GM21619 (cell line): ENCODE results near the gene ST6GALNAC2.

Source experiments
- ATAC-seq: cut with Tn5 transposase; IDR thresholded peaks from one replicate; pipeline ENCODE4 v1.9.1; 2021; ENCODE audit not compliant: unreplicated experiment

The ST6GALNAC2 gene

DNA sequence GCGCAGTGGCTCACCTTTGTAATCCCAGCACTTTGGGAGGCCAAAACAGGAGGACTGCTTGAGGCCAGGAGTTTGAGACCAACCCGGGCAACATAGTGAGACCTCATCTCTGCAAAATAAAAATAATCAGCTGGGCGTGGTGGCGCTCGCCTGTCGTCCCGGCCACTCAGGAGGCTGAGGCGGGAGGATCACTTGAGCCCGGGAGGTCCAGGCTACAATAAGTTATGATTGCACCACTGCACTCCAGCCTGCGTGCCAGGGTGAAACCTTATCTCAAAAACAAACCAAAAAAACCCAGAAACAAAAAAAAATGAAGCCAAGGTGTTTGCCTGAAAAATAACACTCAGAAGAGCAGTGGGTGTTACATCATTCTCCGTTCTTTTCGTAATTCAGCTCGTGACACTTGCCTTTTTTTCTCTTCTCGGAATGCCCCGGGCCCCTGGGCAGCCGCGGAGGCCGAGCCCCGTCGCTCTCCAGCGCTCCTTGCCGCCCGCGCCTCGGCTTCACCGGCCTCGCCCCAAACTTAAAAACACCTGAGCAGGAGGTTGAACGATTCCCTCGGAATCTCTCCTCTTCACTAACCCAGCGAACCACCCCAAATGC lies 28.8 kb downstream of the ST6GALNAC2 start:
- ATAC-seq = no peak

DNA sequence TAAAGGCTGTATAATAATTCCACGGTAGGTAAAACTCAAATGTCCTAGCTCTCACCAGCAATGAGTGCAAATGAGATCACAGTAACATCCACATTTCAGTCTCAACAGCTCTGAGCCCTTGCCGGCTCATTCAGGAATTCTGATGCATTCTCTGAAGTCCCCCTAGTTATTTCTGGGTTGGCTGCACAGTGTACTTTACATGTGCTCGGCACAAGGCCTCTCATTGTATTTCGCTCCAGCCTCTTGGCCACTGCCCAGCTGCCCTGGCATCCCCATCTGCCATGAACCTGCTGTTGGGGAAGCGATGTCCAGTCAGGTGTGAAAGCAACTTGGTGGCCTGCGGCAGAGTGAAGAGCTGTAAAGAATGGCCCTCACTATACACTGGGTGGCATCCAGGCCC lies 31.5 kb downstream of the ST6GALNAC2 start:
- ATAC-seq = no peak

DNA sequence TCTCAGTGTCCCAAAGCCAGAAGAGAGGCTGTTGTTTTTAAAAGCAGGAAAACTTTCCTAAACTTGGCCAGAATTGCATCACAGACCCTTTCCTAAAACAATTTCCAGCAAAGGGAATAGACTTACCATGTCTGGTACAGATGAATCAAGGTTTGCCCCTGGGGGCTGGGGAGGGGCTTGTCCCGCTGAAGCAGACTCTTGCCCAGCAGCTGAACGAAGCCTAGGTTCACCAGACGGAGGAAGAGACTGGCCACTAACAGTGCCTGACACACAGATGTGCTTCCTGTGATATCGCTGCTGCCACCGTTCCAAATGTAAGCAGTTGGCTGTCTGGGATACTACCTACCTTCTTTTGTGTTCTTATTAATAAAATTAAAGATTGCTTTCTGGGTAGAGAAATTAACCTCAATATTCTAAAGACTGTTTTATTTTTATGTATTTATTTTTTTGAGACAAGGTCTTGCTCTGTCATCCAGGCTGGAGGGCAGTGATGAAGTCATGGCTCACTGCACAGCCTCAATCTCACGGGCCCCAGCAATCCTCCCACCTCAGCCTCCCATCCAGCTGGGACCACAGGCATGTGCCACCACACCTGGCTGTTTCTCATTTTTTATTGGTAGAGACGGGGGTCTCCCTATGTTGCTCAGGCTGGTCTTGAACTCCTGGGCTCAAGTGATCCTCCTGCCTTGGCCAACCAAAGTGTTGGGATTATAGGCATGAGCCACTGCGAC lies 32.3 kb downstream of the ST6GALNAC2 start:
- ATAC-seq = no peak

DNA sequence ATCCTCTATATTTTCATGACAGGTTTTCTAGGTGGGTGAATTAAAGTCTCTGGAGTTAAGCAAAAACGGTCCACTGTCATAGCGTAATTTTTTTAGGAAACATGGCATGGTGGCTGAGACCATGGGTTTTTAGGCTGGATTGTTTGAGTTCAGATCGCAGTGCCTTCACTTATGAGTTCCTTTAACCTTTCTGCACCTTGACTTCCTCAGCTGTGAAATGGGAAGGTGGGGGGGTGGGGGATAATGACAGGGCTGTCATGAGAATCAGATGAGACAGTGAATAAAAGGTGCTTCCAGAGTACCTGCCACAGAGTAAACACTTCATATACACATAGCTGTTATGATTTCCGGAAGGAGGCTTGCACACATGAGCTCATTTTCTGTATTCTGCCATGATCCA lies 34.0 kb downstream of the ST6GALNAC2 start:
- ATAC-seq = no peak

DNA sequence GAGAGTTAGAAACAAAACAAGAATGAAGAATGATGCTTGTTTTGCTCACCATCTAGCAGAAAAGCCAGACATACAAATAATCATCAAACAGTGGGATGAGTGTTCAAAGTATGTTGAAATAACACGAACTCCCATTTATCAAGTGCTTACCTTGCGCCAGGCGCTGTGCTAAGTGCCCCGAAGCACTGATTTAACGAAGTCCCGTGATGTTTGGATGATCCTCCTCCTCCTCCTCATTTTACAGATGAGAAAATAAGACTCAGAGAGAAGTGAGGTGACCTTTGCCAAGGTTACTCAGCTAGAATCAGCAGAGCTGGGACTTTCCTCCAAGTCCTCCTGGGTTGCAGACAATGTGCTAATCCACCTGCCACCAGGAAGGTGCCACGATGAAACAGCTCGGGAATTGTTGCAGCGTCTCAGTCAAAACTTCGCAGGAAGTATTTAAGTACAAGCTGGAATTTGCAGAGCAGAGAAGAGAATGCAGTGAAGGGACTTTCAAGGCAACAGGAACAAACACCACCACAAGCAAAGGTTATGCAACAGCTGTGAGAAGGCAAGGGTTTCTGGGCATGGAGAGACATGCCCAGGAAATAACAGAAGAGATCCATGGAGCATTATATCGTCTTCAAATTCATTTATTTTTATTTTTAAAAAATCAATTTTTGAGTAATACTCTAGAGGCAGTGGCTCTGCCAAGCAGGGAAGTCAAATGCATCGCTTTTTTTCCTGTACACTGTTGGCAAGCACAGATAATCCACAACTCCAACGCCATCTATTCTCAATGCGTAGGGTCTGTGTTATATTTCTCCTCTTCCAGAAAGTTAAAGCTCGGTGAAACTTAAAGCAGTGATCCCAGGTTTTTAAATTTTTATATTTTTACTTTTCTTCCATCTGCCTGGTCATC lies 34.7 kb downstream of the ST6GALNAC2 start:
- ATAC-seq = no peak

DNA sequence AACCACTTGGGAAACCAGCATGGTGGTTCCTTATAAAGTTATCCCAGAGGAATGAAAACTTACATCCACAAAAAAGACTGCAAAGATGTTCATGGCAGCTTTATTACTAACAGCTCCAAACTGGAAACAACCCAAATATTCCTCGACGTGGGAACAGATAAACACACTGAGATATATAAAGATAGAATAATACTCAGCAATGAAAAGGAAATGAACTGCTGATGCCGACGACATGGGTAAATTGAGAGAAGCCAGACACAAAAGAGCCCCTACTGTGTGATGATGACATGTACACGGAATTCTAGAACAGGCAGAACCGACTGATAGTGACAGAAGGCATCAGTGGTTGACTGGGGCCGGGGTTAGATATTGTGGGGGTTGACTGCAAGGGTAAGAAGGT lies 36.1 kb downstream of the ST6GALNAC2 start:
- ATAC-seq = no peak

DNA sequence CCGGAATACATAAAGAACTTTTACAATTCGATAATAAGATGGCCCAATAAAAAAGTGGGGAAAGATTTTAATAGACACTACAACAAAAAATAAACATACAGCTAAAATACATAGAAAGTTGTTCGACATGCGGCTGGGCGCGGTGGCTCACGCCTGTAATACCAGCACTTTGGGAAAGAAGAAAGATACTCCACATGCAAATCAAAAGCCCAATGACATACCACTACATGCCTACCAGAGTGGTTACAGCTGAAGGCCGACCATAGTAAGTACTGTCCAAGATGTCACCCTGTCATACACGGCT lies 36.5 kb downstream of the ST6GALNAC2 start:
- ATAC-seq = no peak

DNA sequence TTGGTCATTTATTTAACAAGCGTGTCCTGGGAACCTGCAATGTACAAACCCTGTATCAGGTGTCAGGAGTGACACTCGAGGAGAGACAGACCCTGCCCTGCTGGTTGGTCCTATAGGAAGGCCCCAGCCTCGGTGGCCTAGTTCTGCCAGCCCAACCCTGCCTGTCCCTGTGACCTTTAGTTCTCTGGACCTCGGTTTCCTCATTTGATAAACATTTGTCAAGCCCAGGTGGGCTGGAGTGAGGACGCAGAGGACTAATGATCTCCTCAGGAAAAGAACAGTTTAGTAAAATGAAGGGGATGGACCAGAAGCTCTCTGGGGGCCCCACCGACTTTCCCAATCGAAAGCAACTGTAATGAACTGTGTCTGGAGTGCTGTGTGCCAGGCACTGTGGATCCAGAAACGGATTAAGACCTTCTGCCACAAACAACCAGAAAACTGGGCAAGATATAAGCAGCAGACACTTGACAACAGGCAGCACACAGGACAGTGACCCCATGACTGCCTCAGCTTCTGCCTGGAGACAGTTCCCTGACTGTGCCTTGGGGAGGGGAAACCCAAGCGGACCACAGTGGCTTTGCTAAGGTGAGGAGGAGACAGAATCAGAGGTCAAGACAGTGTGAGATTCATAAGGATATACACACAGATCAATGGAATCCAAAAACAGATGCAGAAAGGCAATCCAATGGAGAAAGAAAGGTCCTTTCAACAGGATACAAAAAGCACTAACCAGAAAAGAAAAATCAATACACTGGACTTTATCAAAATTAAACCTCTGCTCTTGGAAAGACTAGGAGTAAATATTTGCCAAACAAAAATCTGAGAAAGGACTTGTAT lies 37.1 kb downstream of the ST6GALNAC2 start:
- ATAC-seq = no peak

DNA sequence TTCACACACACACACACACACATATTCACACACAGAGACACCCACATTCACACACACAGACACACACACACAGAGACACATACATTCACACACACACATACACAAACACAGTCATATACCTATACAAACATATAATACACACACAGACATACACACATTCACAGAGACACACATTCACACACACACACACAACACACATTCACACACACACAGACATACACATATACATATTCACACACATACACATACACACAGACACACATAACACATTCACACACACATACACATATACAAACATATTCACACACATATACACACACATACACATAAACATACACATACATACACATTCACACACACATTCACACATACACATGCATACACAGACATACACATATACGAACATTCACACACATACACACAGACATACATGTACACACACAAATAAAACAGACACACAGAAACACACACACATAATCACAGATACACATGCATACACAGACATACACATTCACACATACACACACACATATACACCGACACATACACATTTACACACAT lies 37.9 kb downstream of the ST6GALNAC2 start:
- no peak for ATAC-seq

DNA sequence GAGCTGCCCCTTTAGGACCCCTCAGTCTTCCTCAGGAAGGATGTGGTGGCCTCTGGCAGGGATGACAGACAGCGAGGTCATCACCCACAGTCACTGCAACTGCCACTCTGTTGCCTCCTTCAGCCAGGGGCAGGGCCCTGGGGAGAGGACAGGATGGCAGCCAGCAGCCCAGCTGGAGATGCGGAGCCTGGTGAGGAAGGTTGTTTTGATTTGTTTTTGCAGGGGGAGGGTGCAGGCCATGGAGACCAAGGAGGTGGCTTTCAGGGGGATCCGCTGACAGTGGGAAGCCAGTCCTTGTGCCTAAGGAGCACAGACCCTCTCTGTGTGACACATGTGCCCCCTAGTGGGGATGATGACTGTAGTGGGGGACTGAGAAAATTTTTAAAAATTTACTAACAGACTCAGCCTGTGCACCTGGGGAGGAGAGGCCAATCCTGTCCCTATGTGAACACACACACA lies 38.4 kb downstream of the ST6GALNAC2 start:
- ATAC-seq = no peak

DNA sequence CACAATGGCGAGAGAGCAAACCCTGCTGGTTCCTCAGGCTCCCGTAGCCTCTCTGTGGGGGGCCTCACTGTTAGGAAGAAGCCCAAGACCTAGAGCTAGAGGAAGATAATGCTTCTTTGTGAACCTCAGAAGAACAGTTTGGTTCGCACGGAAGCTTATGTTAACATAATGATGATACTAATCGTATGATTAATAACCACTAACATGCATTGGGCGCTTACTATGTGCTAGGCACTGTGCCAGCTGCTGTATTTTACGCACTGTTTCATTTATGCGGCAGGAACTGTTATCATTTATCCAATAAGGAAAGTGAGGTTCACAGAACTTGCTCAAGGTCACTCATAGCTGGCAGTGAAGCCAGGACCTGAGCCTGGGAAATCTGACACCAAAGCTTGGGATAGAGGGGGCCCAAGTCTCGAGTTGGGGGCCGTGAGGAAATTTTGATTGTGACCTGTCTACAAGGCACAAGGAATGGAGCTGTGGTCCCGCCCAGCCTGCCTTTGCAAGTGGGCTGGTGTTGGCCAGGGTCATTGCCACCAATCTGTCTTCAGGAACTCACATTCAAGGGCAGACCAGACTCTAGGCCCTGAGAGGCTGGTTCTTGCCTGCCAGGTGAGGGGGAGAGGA lies 39.0 kb downstream of the ST6GALNAC2 start:
- ATAC-seq = no peak

DNA sequence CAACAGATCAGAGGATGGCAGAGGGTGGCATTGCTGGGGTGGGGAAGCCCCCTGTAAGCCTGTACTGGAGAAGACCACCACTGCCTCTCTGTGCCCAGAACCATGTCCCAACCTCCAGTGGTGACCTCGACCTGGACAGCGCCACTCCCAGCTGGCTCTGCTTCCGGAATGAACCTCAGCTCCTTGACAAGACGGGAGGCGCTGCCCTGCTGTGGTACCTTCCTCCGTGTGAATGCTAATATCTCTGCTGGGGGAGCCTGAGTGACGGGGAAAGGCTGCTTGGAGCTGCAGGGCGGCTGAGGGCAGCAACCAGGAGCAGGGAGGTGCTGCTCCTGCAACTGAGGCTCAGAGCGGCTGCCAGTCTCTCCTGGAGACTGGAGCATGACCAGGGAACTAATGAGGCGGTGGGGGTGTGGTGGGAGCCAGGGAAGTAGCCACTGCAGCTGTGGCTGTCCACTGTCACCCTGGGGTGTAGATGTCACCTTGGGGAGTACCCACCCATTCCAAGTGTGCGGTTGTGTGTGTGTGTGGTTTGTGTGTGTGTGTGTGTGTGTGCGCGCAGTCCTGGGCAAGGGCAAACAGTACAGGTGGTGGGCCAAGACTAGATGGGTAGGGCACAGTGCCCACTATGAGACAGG lies 39.6 kb downstream of the ST6GALNAC2 start:
- ATAC-seq = no peak

DNA sequence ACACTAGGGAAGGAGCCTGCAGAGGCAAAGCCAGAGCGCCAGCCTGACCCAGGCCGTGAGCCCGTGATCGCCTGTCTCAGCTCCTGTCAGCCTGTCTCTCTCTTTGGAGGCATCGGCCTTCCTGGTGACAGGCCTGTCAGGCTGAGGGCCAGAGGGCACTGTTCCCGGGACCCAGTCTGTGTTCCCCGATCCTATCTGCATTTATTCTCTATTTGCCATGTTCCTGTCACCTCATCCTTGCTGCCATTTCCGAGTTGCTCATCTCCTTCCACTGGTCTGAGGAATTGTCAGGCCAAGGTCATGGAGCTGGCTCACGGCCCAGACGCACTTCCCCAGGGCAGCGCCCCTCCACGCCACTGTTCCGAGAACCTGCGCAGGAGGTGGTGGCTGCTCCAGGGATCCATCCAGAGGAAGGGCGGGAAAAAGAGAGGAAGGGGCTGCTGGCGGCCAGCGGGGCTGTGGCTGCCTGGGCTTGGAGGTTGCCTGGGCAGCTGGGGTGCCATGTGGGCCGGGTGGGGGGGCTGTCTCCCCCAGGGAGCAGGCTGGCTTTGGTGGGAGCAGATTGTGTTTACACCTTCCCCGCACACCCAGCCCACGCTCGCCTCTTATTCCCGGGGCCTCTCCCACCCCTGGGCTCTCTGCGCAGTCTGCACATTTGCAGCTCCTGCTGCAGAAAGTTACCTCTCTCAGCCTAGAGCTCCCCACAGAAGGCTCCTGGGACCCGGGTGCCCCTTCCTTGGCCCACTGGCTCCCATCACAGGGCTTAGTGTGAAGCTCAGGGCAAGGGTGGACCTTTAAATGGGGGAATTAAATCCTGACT lies 40.9 kb downstream of the ST6GALNAC2 start:
- ATAC-seq = no peak

DNA sequence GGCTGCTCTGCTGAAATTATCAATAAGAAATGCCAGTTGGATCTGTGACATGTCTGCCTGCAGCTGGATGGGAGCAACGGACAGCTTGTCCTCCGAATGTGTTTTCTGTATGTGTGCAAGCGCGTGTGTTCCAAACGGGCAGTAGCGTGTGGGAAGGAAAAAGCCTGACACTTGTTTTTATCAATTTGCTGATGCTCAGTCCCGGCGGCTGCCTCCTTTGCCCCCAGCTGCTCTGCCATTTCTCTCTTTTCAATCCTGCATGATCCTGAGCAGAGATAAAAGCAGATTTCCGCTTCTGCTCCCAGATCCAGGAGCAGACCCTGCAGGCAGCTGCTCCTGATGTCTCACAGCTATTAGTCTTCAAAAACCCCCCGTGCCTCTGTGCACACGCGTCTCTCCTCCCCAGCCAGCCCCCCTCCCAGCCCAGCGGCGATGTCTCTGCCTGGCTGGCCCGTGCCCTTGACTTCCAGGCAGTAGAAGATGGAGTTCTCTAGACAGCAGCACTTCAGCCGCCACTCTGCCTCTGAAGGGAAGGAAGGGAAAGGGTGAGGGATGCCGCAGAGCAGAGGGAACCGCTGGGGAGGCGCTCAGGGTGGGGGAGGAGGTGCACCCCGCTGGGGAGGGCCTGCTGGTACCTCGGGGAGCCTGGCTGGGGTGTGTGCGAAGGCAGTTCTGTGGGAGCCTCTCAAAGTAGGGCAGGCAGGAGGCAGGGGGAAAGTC lies 41.7 kb downstream of the ST6GALNAC2 start:
- ATAC-seq = no peak

DNA sequence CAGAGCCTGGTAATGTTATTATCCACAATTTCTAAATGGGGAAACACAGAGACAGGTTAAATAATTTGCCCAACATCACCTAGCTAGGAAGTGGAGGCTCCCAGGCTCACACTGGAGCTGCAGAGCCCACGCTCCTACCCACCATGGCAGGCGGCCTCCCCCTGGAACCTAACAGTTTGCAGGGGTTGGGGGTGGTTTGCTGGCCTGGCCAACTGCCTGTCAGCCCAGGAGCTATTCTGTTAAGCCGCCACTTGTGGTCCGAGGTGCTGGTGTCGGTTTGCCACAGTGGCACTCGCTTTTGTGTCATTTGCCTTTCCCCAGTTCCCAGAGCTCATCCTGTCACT lies 42.2 kb downstream of the ST6GALNAC2 start:
- ATAC-seq = no peak

DNA sequence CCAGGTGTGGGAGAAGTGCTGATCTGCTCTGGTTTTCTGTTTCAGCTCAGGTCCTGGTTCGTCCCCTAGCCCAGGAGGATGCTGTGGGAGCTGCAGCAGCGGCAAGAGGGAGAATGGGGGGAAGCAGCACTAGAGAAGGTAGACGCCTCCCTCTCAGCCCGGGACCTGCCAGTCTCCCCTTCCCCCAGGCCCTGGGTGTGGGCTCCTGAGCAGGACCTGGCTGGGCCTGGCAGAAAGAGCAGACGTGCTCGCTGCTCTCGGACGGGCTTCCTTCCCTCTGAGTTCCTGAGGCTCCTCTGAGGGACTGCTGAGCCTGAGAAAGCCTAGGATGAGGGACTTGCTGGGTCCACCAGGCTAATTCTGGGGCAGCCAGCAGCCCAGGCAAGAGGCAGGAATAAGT lies 42.7 kb downstream of the ST6GALNAC2 start:
- ATAC-seq = no peak

DNA sequence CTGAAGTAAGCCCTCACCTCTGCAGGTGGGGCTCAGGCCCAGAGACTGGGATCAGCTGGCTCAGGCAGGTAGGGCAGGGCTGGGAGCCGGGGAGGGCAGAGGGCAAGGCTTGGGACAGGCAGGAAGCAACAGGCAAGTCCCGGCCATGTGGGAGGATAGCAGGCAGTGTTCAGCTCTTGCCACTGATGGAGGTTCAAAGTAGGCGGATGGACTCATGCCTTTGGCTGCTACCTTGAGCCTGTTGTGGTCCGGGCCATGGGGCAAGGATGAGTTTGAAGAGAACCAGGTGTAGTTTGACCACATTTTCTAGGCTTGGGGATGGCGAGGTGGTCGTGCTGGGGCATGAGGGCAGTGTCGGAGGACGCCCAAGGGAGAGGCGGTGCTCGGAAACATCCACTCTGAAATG lies 43.1 kb downstream of the ST6GALNAC2 start:
- no peak for ATAC-seq

DNA sequence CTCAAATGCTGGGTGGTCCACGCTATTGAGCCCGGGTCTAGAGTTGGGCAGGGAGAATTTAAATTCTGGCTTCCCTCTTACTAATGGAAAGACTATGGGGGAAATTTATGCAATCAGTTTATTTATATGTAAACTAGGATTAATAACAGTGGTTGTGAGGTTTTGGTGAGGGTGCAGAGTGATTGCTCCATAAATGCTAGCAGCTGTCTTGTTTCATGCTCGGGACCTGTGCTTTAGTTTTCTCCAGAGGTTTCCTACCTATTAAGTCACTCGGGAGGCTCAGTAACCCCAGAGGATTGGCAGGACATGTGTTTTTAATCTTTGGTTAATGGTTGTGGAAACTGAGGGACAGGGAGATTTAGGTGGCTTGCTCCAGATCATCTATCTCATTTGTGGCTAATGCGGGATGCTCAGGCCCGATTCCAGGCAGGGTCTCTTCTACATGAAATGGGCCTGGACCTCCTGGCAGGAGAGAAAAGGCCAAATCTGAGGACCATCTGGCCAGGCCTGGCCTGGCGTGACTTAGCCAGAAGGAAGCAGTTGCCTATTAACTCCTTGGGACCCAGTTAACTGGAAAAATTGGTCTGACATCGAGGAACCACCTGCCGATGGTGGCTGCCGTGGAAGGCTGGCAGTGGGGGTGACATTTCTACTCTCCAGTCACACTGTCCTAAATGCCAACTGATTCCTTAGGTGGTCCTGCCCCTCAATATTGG lies 43.8 kb downstream of the ST6GALNAC2 start:
- ATAC-seq = no peak
